GM19023 (cell line): ENCODE measurements around the gene UBXN1.
"Not testable (repeated sequence)": the region's sequence is repeated elsewhere in the genome, so short reads cannot be mapped to it uniquely, and the experiment has no call there.

ENCODE experiments used
- ATAC-seq: cut with Tn5 transposase; IDR thresholded peaks from one replicate; pipeline ENCODE4 v1.9.1; 2021; ENCODE audit warnings: mild to moderate bottlenecking, moderate library complexity; ENCODE audit not compliant: unreplicated experiment

UBXN1 gene

GRCh38 chr11:62708793-62709192, 29.9 kb upstream of the UBXN1 start:
- no peak for ATAC-seq

GRCh38 chr11:62708392-62708791, 29.5 kb upstream of the UBXN1 start:
- no peak for ATAC-seq

- no peak for ATAC-seq
These were observed 28.5 kb upstream of the UBXN1 start, which contains the start of the genes BSCL2 and GNG3 for GRCh38 chr11:62707277-62707861. Gene BSCL2, minus strand, starts transcription at chr11:62707424. Its CDS starts 229 bp downstream, at chr11:62707195. Gene GNG3, plus strand, starts transcription at chr11:62707676. Its CDS starts 620 bp downstream, at chr11:62708296.

GRCh38 chr11:62706850-62707247, 28.0 kb upstream of the UBXN1 start:
- ATAC-seq: no peak

- peak; percentile 55 for ATAC-seq
These were observed 27.3 kb upstream of the UBXN1 start for GRCh38 chr11:62705880-62706849.

- ATAC-seq: no peak
These were observed 26.5 kb upstream of the UBXN1 start for GRCh38 chr11:62705413-62705812.

- ATAC-seq: not testable (repeated sequence)
These were observed 25.0 kb upstream of the UBXN1 start for GRCh38 chr11:62703921-62704320.

GRCh38 chr11:62702246-62702645, 23.4 kb upstream of the UBXN1 start:
- no peak for ATAC-seq

GRCh38 chr11:62694455-62695167, 15.7 kb upstream of the UBXN1 start:
- no peak for ATAC-seq

- not testable (repeated sequence) for ATAC-seq
These were observed 14.8 kb upstream of the UBXN1 start for GRCh38 chr11:62693624-62694023.

- no peak for ATAC-seq
These were observed 10.7 kb upstream of the UBXN1 start, which contains the start of gene LRRN4CL for GRCh38 chr11:62689421-62690183. Gene LRRN4CL, minus strand, starts transcription at chr11:62689530. Its CDS starts 1,022 bp downstream, at chr11:62688508.

- ATAC-seq: no peak
These were observed 9.6 kb upstream of the UBXN1 start for GRCh38 chr11:62688491-62688890.

- no peak for ATAC-seq
These were observed 8.9 kb upstream of the UBXN1 start for GRCh38 chr11:62687508-62688396.

- ATAC-seq: no peak
These were observed 3.6 kb upstream of the UBXN1 start for GRCh38 chr11:62682518-62682917.

GRCh38 chr11:62680825-62681240, 2.0 kb upstream of the UBXN1 start:
- ATAC-seq: no peak

GRCh38 chr11:62678433-62678769, 472 bp downstream of the UBXN1 start:
- no peak for ATAC-seq

GRCh38 chr11:62677714-62678113, 1.2 kb downstream of the UBXN1 start:
- ATAC-seq: no peak

GRCh38 chr11:62677156-62677555, 1.7 kb downstream of the UBXN1 start:
- no peak for ATAC-seq

- no peak for ATAC-seq
These were observed 2.2 kb downstream of the UBXN1 start for GRCh38 chr11:62676698-62677097.

- ATAC-seq: not testable (repeated sequence)
These were observed 3.5 kb downstream of the UBXN1 start for GRCh38 chr11:62675415-62675814.
